HCT116 (cell line): ENCODE results near the gene CPNE5. TPM values are rescaled to one million over a fixed set of nuclear protein-coding genes. Genes with fewer than 3 reads are reported as not detected.

Source experiments
- ATAC-seq: fragments of 200-7000 bp; cut with Tn5 transposase; 2 replicates; pipeline ENCODE4 v1.9.1; 2020; ENCODE audit warnings: mild to moderate bottlenecking, moderate library complexity
- BruUV-seq: library from RNA; stranded (reverse); fragments of 400-500 nt; replicated peaks from 2 replicates; lab custom pipeline; 2021; lab: Mats Ljungman, UMichigan
- CTCF ChIA-PET: fragments of 300-600 bp; sonication (Branson Sonifier 250); formaldehyde crosslinking; loops from one replicate; lab custom pipeline; 2021; ENCODE audit warnings: antibody characterized with exemption; lab: Charles Lee
- POLR2A ChIA-PET: fragments of 300-600, 350-600 bp; sonication (Branson Sonifier 250); formaldehyde crosslinking; loops from one replicate; lab custom pipeline; 2021; ENCODE audit warnings: antibody characterized with exemption; lab: Charles Lee
- RAD21 ChIA-PET, 2 experiments: fragments of 300-600 bp; sonication (Branson Sonifier 250); formaldehyde crosslinking; loops; one replicate each; lab custom pipeline; 2023; ENCODE audit warnings: low total read pairs in 2 of 2; ENCODE audit not compliant: uncharacterized antibody in 2 of 2, unreplicated experiment in 2 of 2, low non-redundant PET in 1 of 2; lab: Charles Lee
- DNase-seq: peaks from one replicate; pipeline ENCODE4 v3.0.0-alpha.2; 2010; ENCODE audit warnings: low read depth, low spot score
- H2AFZ ChIP-seq: fragments of 200-600 bp; shearing (Covaris generic), sonication (generic); 2 replicates; pipeline ENCODE4 v1.6.1; 2017; ENCODE audit warnings: low read depth, mixed run types, mixed read lengths, antibody characterized with exemption, low read length; ENCODE audit not compliant: poor library complexity, severe bottlenecking
- H3K27ac ChIP-seq: 2 replicates; pipeline ENCODE4 v1.5.1; 2012; ENCODE audit warnings: low read depth, low read length
- H3K27me3 ChIP-seq: fragments of 200-600 bp; sonication (generic); 2 replicates; pipeline ENCODE4 v1.6.1; 2016; ENCODE audit warnings: mixed run types, low read length, mixed read lengths; ENCODE audit not compliant: insufficient read depth
- H3K36me3 ChIP-seq, 2 experiments: fragments of 200-500 bp in 1 of 2; fragments of 200-600 bp in 1 of 2; sonication (Bioruptor generic) in 1 of 2; sonication (generic) in 1 of 2; 2 replicates each; pipeline versions ENCODE4 v1.5.1 to v1.6.1; 2014 to 2016; ENCODE audit warnings: low read length in 2 of 2, inconsistent platforms in 1 of 2, mixed read lengths in 1 of 2, mixed run types in 1 of 2; ENCODE audit not compliant: insufficient read depth in 2 of 2, control insufficient read depth in 1 of 2
- H3K4me1 ChIP-seq, 2 experiments: fragments of 200-600 bp in 1 of 2; sonication (generic) in 1 of 2; 2 replicates each; pipeline versions ENCODE4 v1.5.1 to v1.6.1; 2012 to 2017; ENCODE audit warnings: low read length in 2 of 2, inconsistent platforms in 1 of 2, mild to moderate bottlenecking in 1 of 2, mixed read lengths in 1 of 2, mixed run types in 1 of 2, moderate library complexity in 1 of 2; ENCODE audit not compliant: insufficient read depth in 2 of 2, control insufficient read depth in 1 of 2
- H3K4me2 ChIP-seq: fragments of 200-600 bp; sonication (generic); 2 replicates; pipeline ENCODE4 v1.6.1; 2017; ENCODE audit warnings: mixed run types, low read length, mixed read lengths
- H3K4me3 ChIP-seq, 2 experiments: fragments of 200-600 bp in 1 of 2; sonication (generic) in 1 of 2; replicated peaks in 1 of 2; 2 replicates each; pipeline ENCODE4 v1.5.1; 2011 to 2016; ENCODE audit warnings: low read length in 2 of 2, control low read depth in 1 of 2, low read depth in 1 of 2, mild to moderate bottlenecking in 1 of 2, mixed read lengths in 1 of 2, mixed run types in 1 of 2
- H3K79me2 ChIP-seq: fragments of 200-600 bp; sonication (generic); 2 replicates; pipeline ENCODE4 v1.6.1; 2017; ENCODE audit warnings: mild to moderate bottlenecking, mixed run types, low read length, moderate library complexity, mixed read lengths; ENCODE audit not compliant: insufficient read depth
- H3K9ac ChIP-seq: fragments of 200-600 bp; sonication (generic); 2 replicates; pipeline ENCODE4 v1.6.1; 2016; ENCODE audit warnings: low read length, mixed read lengths
- H3K9me2 ChIP-seq: fragments of 200-600 bp; sonication (generic), shearing (Covaris generic); 2 replicates; pipeline ENCODE4 v1.6.1; 2017; ENCODE audit warnings: mixed run types, mild to moderate bottlenecking, moderate library complexity; ENCODE audit not compliant: insufficient read depth
- H3K9me3 ChIP-seq, 2 experiments: fragments of 200-500 bp in 1 of 2; fragments of 200-600 bp in 1 of 2; sonication (Bioruptor generic) in 1 of 2; sonication (generic) in 1 of 2; 2 replicates each; pipeline ENCODE4 v1.6.1; 2014 to 2017; ENCODE audit warnings: low read length in 2 of 2, mixed read lengths in 2 of 2, inconsistent platforms in 1 of 2, low read depth in 1 of 2, mild to moderate bottlenecking in 1 of 2, mixed run types in 1 of 2, moderate library complexity in 1 of 2; ENCODE audit not compliant: control insufficient read depth in 1 of 2, insufficient read depth in 1 of 2
- H4K20me1 ChIP-seq: fragments of 200-600 bp; sonication (generic), shearing (Covaris generic); 2 replicates; pipeline ENCODE4 v1.6.1; 2017; ENCODE audit warnings: mixed run types, mild to moderate bottlenecking, moderate library complexity; ENCODE audit not compliant: insufficient read depth
- CBX3 ChIP-seq: IDR thresholded peaks from 2 replicates; pipeline ENCODE4 v1.6.1; 2012; ENCODE audit warnings: low read depth
- CEBPB ChIP-seq: IDR thresholded peaks from 2 replicates; pipeline ENCODE4 v1.6.1; 2012; ENCODE audit warnings: low read depth
- EGR1 ChIP-seq: IDR thresholded peaks from 2 replicates; pipeline ENCODE4 v1.6.1; 2012; ENCODE audit warnings: low read depth
- ELF1 ChIP-seq: IDR thresholded peaks from 2 replicates; pipeline ENCODE4 v1.6.1; 2012; ENCODE audit warnings: low read depth, borderline replicate concordance
- EZH2 ChIP-seq: fragments of 200-600 bp; sonication (generic); IDR thresholded peaks from 2 replicates; pipeline ENCODE4 v1.6.1; 2017; ENCODE audit warnings: antibody characterized with exemption, mixed run types
- EZH2phosphoT487 ChIP-seq: fragments of 200-600 bp; IDR thresholded peaks from 2 replicates; pipeline ENCODE4 v1.6.1; 2018; ENCODE audit warnings: antibody characterized with exemption, borderline replicate concordance
- FOSL1 ChIP-seq: IDR thresholded peaks from 2 replicates; pipeline ENCODE4 v1.6.1; 2012; ENCODE audit warnings: low read depth
- POLR2A ChIP-seq: IDR thresholded peaks from 2 replicates; pipeline ENCODE4 v1.7.0; 2011; ENCODE audit warnings: borderline replicate concordance; ENCODE audit not compliant: insufficient read depth, insufficient read length; ENCODE audit errors: extremely low read depth
- POLR2AphosphoS5 ChIP-seq: IDR thresholded peaks from 2 replicates; pipeline ENCODE4 v1.6.1; 2011; ENCODE audit warnings: mild to moderate bottlenecking, low read depth, low read length, moderate library complexity
- RAD21 ChIP-seq: IDR thresholded peaks from 2 replicates; pipeline ENCODE4 v1.6.1; 2012; ENCODE audit warnings: low read depth, mild to moderate bottlenecking
- SIN3A ChIP-seq: IDR thresholded peaks from 2 replicates; pipeline ENCODE4 v1.6.1; 2012; ENCODE audit warnings: low read depth
- SP1 ChIP-seq: IDR thresholded peaks from 2 replicates; pipeline ENCODE4 v1.6.1; 2012; ENCODE audit warnings: low read depth
- SRF ChIP-seq: IDR thresholded peaks from 2 replicates; pipeline ENCODE4 v1.6.1; 2012; ENCODE audit warnings: low read depth
- TCF7L2 ChIP-seq: IDR thresholded peaks from 2 replicates; pipeline ENCODE4 v1.7.0; 2011; ENCODE audit warnings: borderline replicate concordance, inconsistent platforms; ENCODE audit not compliant: insufficient read depth, insufficient read length; ENCODE audit errors: extremely low read depth
- YY1 ChIP-seq: IDR thresholded peaks from 2 replicates; pipeline ENCODE4 v1.6.1; 2011; ENCODE audit warnings: low read length, low read depth, moderate library complexity, mild to moderate bottlenecking; ENCODE audit not compliant: insufficient replicate concordance; ENCODE audit errors: extremely low read depth
- ZNF274 ChIP-seq: fragments of 200-500 bp; sonication (Bioruptor generic); IDR thresholded peaks from 2 replicates; pipeline ENCODE4 v1.6.1; 2014; ENCODE audit warnings: mild to moderate bottlenecking, low read depth, low read length, inconsistent platforms
- intact Hi-C: fragments of 100-400 bp; cut with micrococcal nuclease; formaldehyde crosslinking; loops from 2 replicates; pipeline ENCODE4 v1.10.0; 2022
- total RNA-seq: library from RNA; stranded (reverse); gene quantifications from one replicate; pipeline ENCODE4 v1.2.1, GENCODE V29; 2021; ENCODE audit not compliant: unreplicated experiment
- TF ChIP-seq, protein P1 (sequence below), 3 experiments: fragments of 200-600 bp in 1 of 3; sonication (generic) in 1 of 3; IDR thresholded peaks in 2 of 3; conservative IDR thresholded peaks in 1 of 3; 2 replicates each; pipeline ENCODE4 v1.5.1; 2012 to 2017; ENCODE audit warnings: low read depth in 2 of 3, low read length in 2 of 3, antibody characterized with exemption in 1 of 3, borderline replicate concordance in 1 of 3, control low read depth in 1 of 3, mild to moderate bottlenecking in 1 of 3, mixed read lengths in 1 of 3, mixed run types in 1 of 3, moderate library complexity in 1 of 3; ENCODE audit not compliant: insufficient read depth in 1 of 3
- TF ChIP-seq, protein P2 (sequence below): IDR thresholded peaks from 2 replicates; pipeline ENCODE4 v1.6.1; 2012
- TF ChIP-seq, protein P3 (sequence below): IDR thresholded peaks from 2 replicates; pipeline ENCODE4 v1.6.1; 2012; ENCODE audit warnings: low read depth
- TF ChIP-seq, protein P4 (sequence below): IDR thresholded peaks from 2 replicates; pipeline ENCODE4 v1.6.1; 2012

Gene CPNE5
- total RNA-seq, 1 experiment from 2014 or later = not detected

DNA sequence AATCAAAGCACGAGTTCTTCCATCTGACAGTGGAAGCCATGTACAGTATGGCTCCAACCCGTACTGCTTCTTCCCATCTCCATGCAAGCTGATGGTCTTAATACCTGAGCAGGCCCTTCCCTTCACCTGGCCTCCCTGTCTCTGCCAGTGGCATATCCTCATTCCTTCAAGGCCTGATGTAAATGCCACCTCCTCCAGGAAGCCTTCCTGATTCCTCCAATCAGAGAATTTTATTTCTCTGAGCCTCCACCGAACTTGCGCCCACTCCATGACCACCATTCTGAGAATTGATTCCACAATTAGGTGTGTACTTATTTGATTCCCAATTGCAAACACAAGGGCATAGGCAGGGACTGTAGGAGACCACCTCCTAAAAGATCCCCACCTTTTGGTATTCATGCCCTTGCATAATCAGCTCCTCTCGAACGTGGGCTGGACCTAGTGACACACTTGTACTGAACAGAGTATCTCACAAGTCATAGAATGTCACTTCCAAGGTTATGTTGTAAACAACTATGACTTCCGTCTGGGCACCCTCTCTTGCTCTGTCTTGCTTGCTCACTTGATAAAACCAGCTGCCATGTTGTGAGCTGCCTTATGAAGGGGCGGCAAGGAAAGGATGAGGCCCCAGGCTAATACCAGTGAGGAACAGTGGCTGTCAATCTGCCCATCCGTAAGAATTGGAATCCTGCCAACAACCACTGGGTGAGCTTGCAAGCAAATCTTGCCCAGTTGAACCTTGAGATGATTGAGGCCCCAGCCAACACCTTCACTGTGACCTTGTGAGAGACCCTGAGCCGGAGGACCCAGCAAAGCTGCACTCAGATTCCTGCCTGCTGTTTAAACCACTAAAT is 38.8 kb downstream of the CPNE5 start:
- no peak for ATAC-seq
- DNase-seq = no peak
- H3K9ac ChIP-seq = no peak overlapping the region
- H3K79me2 ChIP-seq = no peaks in the 10 kb centered on the region
- H4K20me1 ChIP-seq = no peaks in the 10 kb centered on the region
- no peak overlapping the region for H2AFZ ChIP-seq
- TF ChIP-seq, protein P1, sequence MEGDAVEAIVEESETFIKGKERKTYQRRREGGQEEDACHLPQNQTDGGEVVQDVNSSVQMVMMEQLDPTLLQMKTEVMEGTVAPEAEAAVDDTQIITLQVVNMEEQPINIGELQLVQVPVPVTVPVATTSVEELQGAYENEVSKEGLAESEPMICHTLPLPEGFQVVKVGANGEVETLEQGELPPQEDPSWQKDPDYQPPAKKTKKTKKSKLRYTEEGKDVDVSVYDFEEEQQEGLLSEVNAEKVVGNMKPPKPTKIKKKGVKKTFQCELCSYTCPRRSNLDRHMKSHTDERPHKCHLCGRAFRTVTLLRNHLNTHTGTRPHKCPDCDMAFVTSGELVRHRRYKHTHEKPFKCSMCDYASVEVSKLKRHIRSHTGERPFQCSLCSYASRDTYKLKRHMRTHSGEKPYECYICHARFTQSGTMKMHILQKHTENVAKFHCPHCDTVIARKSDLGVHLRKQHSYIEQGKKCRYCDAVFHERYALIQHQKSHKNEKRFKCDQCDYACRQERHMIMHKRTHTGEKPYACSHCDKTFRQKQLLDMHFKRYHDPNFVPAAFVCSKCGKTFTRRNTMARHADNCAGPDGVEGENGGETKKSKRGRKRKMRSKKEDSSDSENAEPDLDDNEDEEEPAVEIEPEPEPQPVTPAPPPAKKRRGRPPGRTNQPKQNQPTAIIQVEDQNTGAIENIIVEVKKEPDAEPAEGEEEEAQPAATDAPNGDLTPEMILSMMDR (IDR thresholded peaks at IDR 0.05 in 2 of 3, conservative IDR thresholded peaks at IDR 0.05 in 1 of 3; ENCODE audit: borderline replicate concordance in 1 of 3, insufficient read depth in 1 of 3, low read depth in 2 of 3, low read length in 2 of 3) = no peak
- TF ChIP-seq POLR2A (no peak), RAD21 (no peak), TCF7L2 (no peak), SIN3A (no peak), CEBPB (no peak), EZH2phosphoT487 (no peak), CBX3 (no peak), EGR1 (no peak), YY1 (no peak), EZH2 (no peak), FOSL1 (no peak), ZNF274 (no peak), SP1 (no peak), SRF (no peak), POLR2AphosphoS5 (no peak), ELF1 (no peak)
- TF ChIP-seq, protein P2, sequence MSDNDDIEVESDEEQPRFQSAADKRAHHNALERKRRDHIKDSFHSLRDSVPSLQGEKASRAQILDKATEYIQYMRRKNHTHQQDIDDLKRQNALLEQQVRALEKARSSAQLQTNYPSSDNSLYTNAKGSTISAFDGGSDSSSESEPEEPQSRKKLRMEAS = no peak
- TF ChIP-seq, protein P3, sequence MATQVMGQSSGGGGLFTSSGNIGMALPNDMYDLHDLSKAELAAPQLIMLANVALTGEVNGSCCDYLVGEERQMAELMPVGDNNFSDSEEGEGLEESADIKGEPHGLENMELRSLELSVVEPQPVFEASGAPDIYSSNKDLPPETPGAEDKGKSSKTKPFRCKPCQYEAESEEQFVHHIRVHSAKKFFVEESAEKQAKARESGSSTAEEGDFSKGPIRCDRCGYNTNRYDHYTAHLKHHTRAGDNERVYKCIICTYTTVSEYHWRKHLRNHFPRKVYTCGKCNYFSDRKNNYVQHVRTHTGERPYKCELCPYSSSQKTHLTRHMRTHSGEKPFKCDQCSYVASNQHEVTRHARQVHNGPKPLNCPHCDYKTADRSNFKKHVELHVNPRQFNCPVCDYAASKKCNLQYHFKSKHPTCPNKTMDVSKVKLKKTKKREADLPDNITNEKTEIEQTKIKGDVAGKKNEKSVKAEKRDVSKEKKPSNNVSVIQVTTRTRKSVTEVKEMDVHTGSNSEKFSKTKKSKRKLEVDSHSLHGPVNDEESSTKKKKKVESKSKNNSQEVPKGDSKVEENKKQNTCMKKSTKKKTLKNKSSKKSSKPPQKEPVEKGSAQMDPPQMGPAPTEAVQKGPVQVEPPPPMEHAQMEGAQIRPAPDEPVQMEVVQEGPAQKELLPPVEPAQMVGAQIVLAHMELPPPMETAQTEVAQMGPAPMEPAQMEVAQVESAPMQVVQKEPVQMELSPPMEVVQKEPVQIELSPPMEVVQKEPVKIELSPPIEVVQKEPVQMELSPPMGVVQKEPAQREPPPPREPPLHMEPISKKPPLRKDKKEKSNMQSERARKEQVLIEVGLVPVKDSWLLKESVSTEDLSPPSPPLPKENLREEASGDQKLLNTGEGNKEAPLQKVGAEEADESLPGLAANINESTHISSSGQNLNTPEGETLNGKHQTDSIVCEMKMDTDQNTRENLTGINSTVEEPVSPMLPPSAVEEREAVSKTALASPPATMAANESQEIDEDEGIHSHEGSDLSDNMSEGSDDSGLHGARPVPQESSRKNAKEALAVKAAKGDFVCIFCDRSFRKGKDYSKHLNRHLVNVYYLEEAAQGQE = no peak
- TF ChIP-seq, protein P4, sequence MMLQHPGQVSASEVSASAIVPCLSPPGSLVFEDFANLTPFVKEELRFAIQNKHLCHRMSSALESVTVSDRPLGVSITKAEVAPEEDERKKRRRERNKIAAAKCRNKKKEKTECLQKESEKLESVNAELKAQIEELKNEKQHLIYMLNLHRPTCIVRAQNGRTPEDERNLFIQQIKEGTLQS = no peak
- TF ChIP-seq, all 23 proteins: peak for 0
- Histone ChIP-seq H3K4me2 (no peak overlapping the region), H3K27me3 (peaks cover 7% of the 10 kb centered on the region; the same call in 1 of the 2 replicates), H3K4me3 (no peak overlapping the region), H3K4me1 (no peaks in the 10 kb centered on the region), H3K9me3 (no peaks in the 10 kb centered on the region), H3K27ac (no peak overlapping the region), H3K36me3 (no peaks in the 10 kb centered on the region), H3K9me2 (no peaks in the 10 kb centered on the region)
- ChIA-PET CTCF (interaction anchor here (1.2 kb wide), 1 partner anchor 18 kb away, joined by 4 read pairs; no protein-coding TSS in a partner anchor), RAD21 (no interaction called here), POLR2A (no interaction called here)
- intact Hi-C loops = no loop called here
- no TSS peak for BruUV-seq
